Thoracic aorta (tissue), 2 donors: ENCODE data around the gene ABLIM3. TPM values are rescaled to one million over a fixed set of nuclear protein-coding genes. Genes with fewer than 3 reads are reported as not detected.

Source experiments
- ATAC-seq: fragments of 150-250 bp; one replicate; pipeline ENCODE4 v1.8.0; 2017; ENCODE audit warnings: low read depth; ENCODE audit not compliant: insufficient number of reproducible peaks, low FRiP score
- DNase-seq: peaks from one replicate; pipeline ENCODE4 v3.0.0-alpha.2; 2020; ENCODE audit warnings: low spot score
- H3K27ac ChIP-seq, 2 donors: fragments of 200-600 bp; sonication (generic); 1 replicate in 1 of 2; 2 replicates in 1 of 2; pipeline ENCODE4 v1.5.1; 2016; ENCODE audit warnings: mild to moderate bottlenecking in 2 of 2, moderate library complexity in 2 of 2
- H3K27me3 ChIP-seq: fragments of 200-600 bp; sonication (generic); replicated peaks from 2 replicates; pipeline ENCODE4 v1.6.0; 2016; ENCODE audit warnings: mild to moderate bottlenecking; ENCODE audit not compliant: insufficient read depth
- H3K36me3 ChIP-seq: fragments of 200-600 bp; sonication (generic); one replicate; pipeline ENCODE4 v1.5.1; 2016
- H3K4me1 ChIP-seq, 2 donors: fragments of 200-600 bp; sonication (generic); 1 replicate in 1 of 2; 2 replicates in 1 of 2; pipeline versions ENCODE4 v1.5.1 to v1.6.0; 2016; ENCODE audit warnings: low read depth in 2 of 2, mild to moderate bottlenecking in 1 of 2; ENCODE audit not compliant: control insufficient read depth in 1 of 2
- H3K4me3 ChIP-seq: fragments of 200-600 bp; sonication (generic); 2 replicates; pipeline ENCODE4 v1.5.1; 2016; ENCODE audit warnings: mild to moderate bottlenecking
- H3K9me3 ChIP-seq: fragments of 200-600 bp; sonication (generic); 2 replicates; pipeline ENCODE4 v1.5.1; 2016
- CTCF ChIP-seq: fragments of 200-600 bp; sonication (generic); IDR thresholded peaks from one replicate; pipeline ENCODE4 v1.5.1; 2019; ENCODE audit warnings: antibody characterized with exemption
- total RNA-seq, 2 donors: library from RNA; depleted of rRNA; stranded (reverse); fragments of >200 nt; gene quantifications; one replicate each; pipeline versions ENCODE4 v1.1.0 to v1.2.3, GENCODE V29; 2016

The ABLIM3 gene
- total RNA-seq, 2 donors from 2014 or later = 23.0 to 41.2 TPM

GRCh38 chr5:149118463-149118862 lies 22.8 kb upstream of the ABLIM3 start:
- Histone ChIP-seq H3K36me3 (no peaks in the 10 kb centered on the region), H3K9me3 (no peaks in the 10 kb centered on the region), H3K4me1 (no peaks in the 10 kb centered on the region), H3K27me3 (no peaks in the 10 kb centered on the region), H3K4me3 (no peak overlapping the region), H3K27ac (no peak overlapping the region)
- TF ChIP-seq CTCF = no peak
- DNase-seq (no peak), ATAC-seq (no peak)

GRCh38 chr5:149121145-149121544 lies 20.1 kb upstream of the ABLIM3 start:
- Histone ChIP-seq H3K27ac (no peak overlapping the region), H3K36me3 (no peaks in the 10 kb centered on the region), H3K4me3 (no peak overlapping the region), H3K27me3 (no peaks in the 10 kb centered on the region), H3K4me1 (no peaks in the 10 kb centered on the region), H3K9me3 (no peaks in the 10 kb centered on the region)
- TF ChIP-seq CTCF = no peak
- DNase-seq (no peak), ATAC-seq (no peak)

GRCh38 chr5:149123211-149123610 lies 18.1 kb upstream of the ABLIM3 start:
- no peak overlapping the region for H3K27ac ChIP-seq
- no peaks in the 10 kb centered on the region for H3K27me3 ChIP-seq
- H3K4me3 ChIP-seq = no peak overlapping the region
- H3K9me3 ChIP-seq = no peaks in the 10 kb centered on the region
- TF ChIP-seq CTCF = no peak
- DNase-seq (no peak), ATAC-seq (no peak)
- no peaks in the 10 kb centered on the region for H3K4me1 ChIP-seq
- no peaks in the 10 kb centered on the region for H3K36me3 ChIP-seq

GRCh38 chr5:149125386-149125891 lies 15.9 kb upstream of the ABLIM3 start:
- Histone ChIP-seq H3K27ac (no peak overlapping the region), H3K4me3 (no peak overlapping the region), H3K27me3 (no peaks in the 10 kb centered on the region), H3K4me1 (no peaks in the 10 kb centered on the region), H3K9me3 (no peaks in the 10 kb centered on the region), H3K36me3 (no peaks in the 10 kb centered on the region)
- ATAC-seq = no peak
- no peak for TF ChIP-seq CTCF
- DNase-seq = no peak

GRCh38 chr5:149126906-149127305 lies 14.4 kb upstream of the ABLIM3 start:
- Histone ChIP-seq H3K36me3 (no peaks in the 10 kb centered on the region), H3K27me3 (no peaks in the 10 kb centered on the region), H3K9me3 (no peaks in the 10 kb centered on the region), H3K4me1 (no peaks in the 10 kb centered on the region), H3K4me3 (no peak overlapping the region), H3K27ac (no peak overlapping the region)
- no peak for DNase-seq
- no peak for TF ChIP-seq CTCF
- ATAC-seq = no peak
